GM21381 (cell line): ENCODE measurements around the gene HOXA11.

ENCODE experiments used
- ATAC-seq: cut with Tn5 transposase; IDR thresholded peaks from one replicate; pipeline ENCODE4 v1.9.1; 2021; ENCODE audit warnings: mild to moderate bottlenecking, moderate library complexity; ENCODE audit not compliant: unreplicated experiment

HOXA11 gene

GRCh38 chr7:27185013-27185853, at the start of gene HOXA11:
Gene HOXA11, minus strand, starts transcription at chr7:27185232. Its CDS starts 88 bp downstream, at chr7:27185144.
- ATAC-seq = no peak

GRCh38 chr7:27229448-27229847, 44.4 kb upstream of the HOXA11 start:
- no peak for ATAC-seq

- ATAC-seq = no peak
These were observed 40.2 kb upstream of the HOXA11 start for GRCh38 chr7:27224983-27225934.

GRCh38 chr7:27223941-27224575, 39.0 kb upstream of the HOXA11 start:
- no peak for ATAC-seq

GRCh38 chr7:27221201-27221797, 36.3 kb upstream of the HOXA11 start:
- ATAC-seq = no peak

GRCh38 chr7:27220440-27220955, 35.5 kb upstream of the HOXA11 start:
- no peak for ATAC-seq

- no peak for ATAC-seq
These were observed 34.8 kb upstream of the HOXA11 start for GRCh38 chr7:27219821-27220220.

GRCh38 chr7:27217951-27218350, 32.9 kb upstream of the HOXA11 start:
- ATAC-seq = no peak

GRCh38 chr7:27215356-27215755, 30.3 kb upstream of the HOXA11 start:
- no peak for ATAC-seq

GRCh38 chr7:27214239-27214950, 29.4 kb upstream of the HOXA11 start:
- ATAC-seq = no peak

GRCh38 chr7:27213433-27214238, 28.6 kb upstream of the HOXA11 start:
- ATAC-seq = no peak

- ATAC-seq = no peak
These were observed 27.7 kb upstream of the HOXA11 start for GRCh38 chr7:27212497-27213432.

GRCh38 chr7:27211764-27212204, 26.8 kb upstream of the HOXA11 start:
- ATAC-seq = no peak

GRCh38 chr7:27211084-27211446, 26.0 kb upstream of the HOXA11 start:
- ATAC-seq = no peak

GRCh38 chr7:27210441-27211083, 25.5 kb upstream of the HOXA11 start:
- ATAC-seq = no peak

GRCh38 chr7:27209933-27210440, 25.0 kb upstream of the HOXA11 start:
- ATAC-seq = no peak

GRCh38 chr7:27208998-27209397, 24.0 kb upstream of the HOXA11 start:
- no peak for ATAC-seq
